H9 (cell line): ENCODE results near the gene HTRA1. TPM values are rescaled to one million over a fixed set of nuclear protein-coding genes. Genes with fewer than 3 reads are reported as not detected.

Experiments used
- DNase-seq: peaks from one replicate; pipeline ENCODE4 v3.0.0-alpha.2; 2017
- H2AFZ ChIP-seq: one replicate; pipeline ENCODE4 v1.6.1; 2013; ENCODE audit warnings: mild to moderate bottlenecking, low read length, control low read depth, moderate library complexity
- H2AK5ac ChIP-seq: 2 replicates; pipeline ENCODE4 v1.6.1; 2013; ENCODE audit warnings: low read length, control low read depth, mixed read lengths; ENCODE audit not compliant: insufficient read length
- H2BK120ac ChIP-seq: one replicate; pipeline ENCODE4 v1.6.1; 2013; ENCODE audit warnings: low read depth, mild to moderate bottlenecking, low read length, control low read depth, inconsistent platforms; ENCODE audit not compliant: poor library complexity, severe bottlenecking
- H2BK12ac ChIP-seq: 2 replicates; pipeline ENCODE4 v1.6.1; 2013; ENCODE audit warnings: low read length, control low read depth, mixed read lengths, low read depth; ENCODE audit not compliant: insufficient read length
- H2BK15ac ChIP-seq: 2 replicates; pipeline ENCODE4 v1.6.1; 2013; ENCODE audit warnings: low read depth, low read length, control low read depth
- H2BK20ac ChIP-seq: one replicate; pipeline ENCODE4 v1.6.1; 2013; ENCODE audit warnings: low read depth, mild to moderate bottlenecking, low read length, control low read depth, inconsistent platforms; ENCODE audit not compliant: poor library complexity, severe bottlenecking
- H2BK5ac ChIP-seq: 2 replicates; pipeline ENCODE4 v1.6.1; 2013; ENCODE audit warnings: low read length, control low read depth, mixed read lengths; ENCODE audit not compliant: insufficient read length
- H3K14ac ChIP-seq: 2 replicates; pipeline ENCODE4 v1.6.1; 2013; ENCODE audit warnings: low read length, control low read depth; ENCODE audit not compliant: insufficient read depth
- H3K18ac ChIP-seq: 2 replicates; pipeline ENCODE4 v1.6.1; 2013; ENCODE audit warnings: low read depth, mild to moderate bottlenecking, mixed read lengths, low read length, control low read depth; ENCODE audit not compliant: insufficient read length
- H3K23ac ChIP-seq: 2 replicates; pipeline ENCODE4 v1.6.1; 2013; ENCODE audit warnings: low read length, control low read depth, mixed read lengths, low read depth; ENCODE audit not compliant: insufficient read length
- H3K23me2 ChIP-seq: 2 replicates; pipeline ENCODE4 v1.6.1; 2013; ENCODE audit warnings: low read depth, mild to moderate bottlenecking, mixed read lengths, low read length, control low read depth; ENCODE audit not compliant: insufficient read length, poor library complexity, severe bottlenecking
- H3K27ac ChIP-seq: 2 replicates; pipeline ENCODE4 v1.5.1; 2013; ENCODE audit warnings: low read length, control low read depth, mixed read lengths, low read depth; ENCODE audit not compliant: insufficient read length
- H3K27me3 ChIP-seq: 2 replicates; pipeline ENCODE4 v1.6.1; 2013; ENCODE audit warnings: low read length, control low read depth, inconsistent platforms; ENCODE audit not compliant: insufficient read depth
- H3K4ac ChIP-seq: 2 replicates; pipeline ENCODE4 v1.6.1; 2013; ENCODE audit warnings: low read depth, mild to moderate bottlenecking, control low read depth, inconsistent platforms, low read length, moderate library complexity
- H3K4me1 ChIP-seq: 2 replicates; pipeline ENCODE4 v1.6.1; 2013; ENCODE audit warnings: low read length, control low read depth, inconsistent platforms; ENCODE audit not compliant: insufficient read depth
- H3K4me2 ChIP-seq: 2 replicates; pipeline ENCODE4 v1.6.1; 2013; ENCODE audit warnings: low read length, control low read depth, mixed read lengths; ENCODE audit not compliant: insufficient read length, insufficient read depth
- H3K56ac ChIP-seq: 2 replicates; pipeline ENCODE4 v1.6.1; 2013; ENCODE audit warnings: low read depth, mild to moderate bottlenecking, mixed read lengths, low read length, control low read depth; ENCODE audit not compliant: insufficient read length
- H3K79me1 ChIP-seq: 2 replicates; pipeline ENCODE4 v1.6.1; 2013; ENCODE audit warnings: low read depth, mild to moderate bottlenecking, moderate library complexity, low read length, control low read depth, inconsistent platforms; ENCODE audit not compliant: insufficient read depth, poor library complexity, severe bottlenecking
- H3K79me2 ChIP-seq: 2 replicates; pipeline ENCODE4 v1.6.1; 2013; ENCODE audit warnings: low read length, control low read depth, inconsistent platforms; ENCODE audit not compliant: insufficient read depth
- H3K9ac ChIP-seq: 2 replicates; pipeline ENCODE4 v1.6.1; 2013; ENCODE audit warnings: low read length, control low read depth, mixed read lengths; ENCODE audit not compliant: insufficient read length; ENCODE audit errors: extremely low read depth
- H3K9me3 ChIP-seq: one replicate; pipeline ENCODE4 v1.6.1; 2013; ENCODE audit warnings: low read depth, low read length, inconsistent platforms; ENCODE audit not compliant: control insufficient read depth
- H3T11ph ChIP-seq: one replicate; pipeline ENCODE4 v1.6.1; 2013; ENCODE audit warnings: mild to moderate bottlenecking, low read length, control low read depth, inconsistent platforms
- H4K20me1 ChIP-seq: one replicate; pipeline ENCODE4 v1.6.1; 2013; ENCODE audit not compliant: control insufficient read depth, insufficient read length, insufficient read depth
- H4K5ac ChIP-seq: 2 replicates; pipeline ENCODE4 v1.6.1; 2013; ENCODE audit warnings: low read depth, mild to moderate bottlenecking, mixed read lengths, low read length, control low read depth; ENCODE audit not compliant: insufficient read length
- H4K8ac ChIP-seq: replicated peaks from 2 replicates; pipeline ENCODE4 v1.6.1; 2013; ENCODE audit warnings: low read length, control low read depth, mixed read lengths, low read depth; ENCODE audit not compliant: insufficient read length
- H4K91ac ChIP-seq: 2 replicates; pipeline ENCODE4 v1.6.1; 2013; ENCODE audit warnings: low read depth, mild to moderate bottlenecking, moderate library complexity, mixed read lengths, low read length, control low read depth; ENCODE audit not compliant: insufficient read length
- H3K27ac Mint-ChIP-seq, 3 experiments: 2 replicates in 2 of 3; 3 replicates in 1 of 3; pipeline ENCODE4 v1.8.0; 2020 to 2021; ENCODE audit warnings: mixed read lengths in 3 of 3, mild to moderate bottlenecking in 1 of 3, moderate library complexity in 1 of 3
- H3K27me3 Mint-ChIP-seq: 2 replicates; pipeline ENCODE4 v1.8.0; 2021; ENCODE audit warnings: low read depth, mild to moderate bottlenecking, moderate library complexity, mixed read lengths
- H3K36me3 Mint-ChIP-seq, 3 experiments: 2 replicates in 2 of 3; 3 replicates in 1 of 3; pipeline ENCODE4 v1.8.0; 2020 to 2021; ENCODE audit warnings: low read depth in 3 of 3, mixed read lengths in 3 of 3; ENCODE audit not compliant: insufficient read depth in 1 of 3
- H3K4me1 Mint-ChIP-seq, 2 experiments: 2 replicates each; pipeline ENCODE4 v1.8.0; 2020; ENCODE audit warnings: mixed read lengths in 2 of 2
- H3K4me3 Mint-ChIP-seq, 2 experiments: 2 replicates in 1 of 2; 3 replicates in 1 of 2; pipeline ENCODE4 v1.8.0; 2020 to 2021; ENCODE audit warnings: mild to moderate bottlenecking in 2 of 2, mixed read lengths in 2 of 2, moderate library complexity in 1 of 2
- H3K9me3 Mint-ChIP-seq, 2 experiments: 2 replicates in 1 of 2; 3 replicates in 1 of 2; pipeline ENCODE4 v1.8.0; 2020; ENCODE audit warnings: mild to moderate bottlenecking in 2 of 2, mixed read lengths in 2 of 2, moderate library complexity in 1 of 2
- CTCF ChIP-seq: fragments of 200-600 bp; sonication (generic); conservative IDR thresholded peaks from 3 replicates; pipeline ENCODE4 v1.8.0; 2021; ENCODE audit warnings: antibody characterized with exemption, mild to moderate bottlenecking
- WGBS: extraction: QIAGEN DNeasy Blood & Tissue Kit; methylation state at CpG from one replicate; pipeline ENCODE4 v1.1.7; 2013; ENCODE audit warnings: missing lambda C conversion rate, low lambda C conversion rate, mixed read lengths; ENCODE audit not compliant: insufficient read length; ENCODE audit errors: extremely low coverage; 5-methylcytosine and 5-hydroxymethylcytosine counted together
- total RNA-seq: library from RNA; stranded (reverse); gene quantifications from 2 replicates; pipeline ENCODE4 v1.2.1, GENCODE V29; 2021

HTRA1 gene
- total RNA-seq, 1 experiment from 2014 or later, result 11.1 TPM

- no peaks in the 10 kb centered on the region for H3K23me2 ChIP-seq
- H3K14ac ChIP-seq, result no peak overlapping the region
- H3K79me1 ChIP-seq, result no peaks in the 10 kb centered on the region
- no peaks in the 10 kb centered on the region for H3K27me3 ChIP-seq
- no peak overlapping the region for H4K91ac ChIP-seq
- Mint-ChIP-seq H3K27ac (peak overlapping the region in 2 of 3 experiments; percentile 45 to 49; a peak in 2 of 7 replicates), H3K4me3 (no peak overlapping the region; a peak in 1 of 5 replicates), H3K9me3 (no peaks in the 10 kb centered on the region), H3K36me3 (no peaks in the 10 kb centered on the region; a peak in 1 of 7 replicates), H3K27me3 (no peaks in the 10 kb centered on the region), H3K4me1 (peaks cover 0 to 6% of the 10 kb centered on the region in 2 experiments; a peak in 1 of 4 replicates)
- H2BK12ac ChIP-seq, result no peak overlapping the region
- no peak overlapping the region for H2AK5ac ChIP-seq
- no peaks in the 10 kb centered on the region for H3K79me2 ChIP-seq
- H3K56ac ChIP-seq, result no peak overlapping the region
- no peak overlapping the region for H3K23ac ChIP-seq
- no peaks in the 10 kb centered on the region for H3K9me3 ChIP-seq
- H4K5ac ChIP-seq, result no peak overlapping the region
- no peak overlapping the region for H2BK120ac ChIP-seq
- WGBS, result no CpG with 5 or more reads among the region's 11 CpGs
- no peaks in the 10 kb centered on the region for H4K20me1 ChIP-seq
- no peak overlapping the region for H2BK15ac ChIP-seq
- H3K4ac ChIP-seq, result no peak overlapping the region
- no peak overlapping the region for H3K4me2 ChIP-seq
- no peak overlapping the region for H2BK5ac ChIP-seq
- H2BK20ac ChIP-seq, result no peak overlapping the region
- H4K8ac ChIP-seq, result no peak overlapping the region
- no peak for TF ChIP-seq CTCF
- H3K9ac ChIP-seq, result no peak overlapping the region
- no peaks in the 10 kb centered on the region for H3K4me1 ChIP-seq
- H3K27ac ChIP-seq, result no peak overlapping the region
- H3T11ph ChIP-seq, result no peak overlapping the region
- H2AFZ ChIP-seq, result no peak overlapping the region
- no peak for DNase-seq
- H3K18ac ChIP-seq, result no peak overlapping the region
Observed at GRCh38 chr10:122510326-122510725, 49.0 kb downstream of the HTRA1 start.
